ENCODE data around the gene OR10D3. TPM values are rescaled to one million over a fixed set of nuclear protein-coding genes. Genes with fewer than 3 reads are reported as not detected.

Gene OR10D3
- total RNA-seq, 2 donors from 2014 or later = not detected

- DNase-seq (no peak), ATAC-seq (no peak)
- intact Hi-C loops (cut with DNase I) = no loop called here
These were observed 50.2 kb downstream of the OR10D3 start for GRCh38 chr11:124233376-124233775.

Other genes starting within 250 kb of the OR10D3 start
- gene OR4D5, start 243.7 kb upstream of the OR10D3 start, total RNA-seq = under 1 TPM in 1 of 2 donors, not detected in 1; 0.24 TPM
- gene OR6T1, start 239.5 kb upstream of the OR10D3 start, total RNA-seq = not detected
- gene OR10S1, start 205.6 kb upstream of the OR10D3 start, total RNA-seq = not detected
- gene OR10G6, start 188.2 kb upstream of the OR10D3 start, total RNA-seq = not detected
- not detected for gene OR10G4, start 170.3 kb upstream of the OR10D3 start, total RNA-seq
- not detected for gene OR10G9, start 160.3 kb upstream of the OR10D3 start, total RNA-seq
- not detected for gene OR10G8, start 156.5 kb upstream of the OR10D3 start, total RNA-seq
- gene OR10G7, start 142.0 kb upstream of the OR10D3 start, total RNA-seq = not detected
- gene VWA5A, start 67.9 kb upstream of the OR10D3 start, total RNA-seq = 1 to 10 TPM; 5.4 to 7.6 TPM
- gene OR8G1, start 57.8 kb downstream of the OR10D3 start, total RNA-seq = not detected
- gene OR8G5, start 73.0 kb downstream of the OR10D3 start, total RNA-seq = not detected
- gene OR8D1, start 130.6 kb downstream of the OR10D3 start, total RNA-seq = not detected
- gene OR8D2, start 136.9 kb downstream of the OR10D3 start, total RNA-seq = not detected
- not detected for gene OR8B2, start 201.2 kb downstream of the OR10D3 start, total RNA-seq
- gene OR8B3, start 215.7 kb downstream of the OR10D3 start, total RNA-seq = not detected
- not detected for gene OR8B4, start 241.5 kb downstream of the OR10D3 start, total RNA-seq

Data from left cardiac atrium (tissue), 4 donors.